HepG2 (cell line): ENCODE data around the gene DNLZ. TPM values are rescaled to one million over a fixed set of nuclear protein-coding genes. Genes with fewer than 3 reads are reported as not detected.

Experiments used
- ELF3 ChIP-seq: IDR thresholded peaks from 2 replicates; pipeline ENCODE4 v1.6.1; 2016; ENCODE audit warnings: missing genetic modification reagents, missing compliant biosample characterization
- FOXK2 ChIP-seq: fragments of 450-650 bp; IDR thresholded peaks from 2 replicates; pipeline ENCODE4 v1.6.1; 2016
- FOXO4 ChIP-seq: sonication (generic); formaldehyde crosslinking; conservative IDR thresholded peaks from 2 replicates; pipeline ENCODE4 v1.8.1; 2023; ENCODE audit warnings: missing genetic modification reagents
- FOXP1 ChIP-seq, 2 experiments: fragments of 450-650 bp in 1 of 2; IDR thresholded peaks; 2 replicates each; pipeline ENCODE4 v1.6.1; 2017 to 2018; ENCODE audit warnings: antibody characterized with exemption in 1 of 2
- HES4 ChIP-seq: sonication (generic); formaldehyde crosslinking; IDR thresholded peaks from 2 replicates; pipeline ENCODE4 v1.9.0; 2021; ENCODE audit warnings: mild to moderate bottlenecking, missing genetic modification reagents, borderline replicate concordance
- JUN ChIP-seq: sonication (generic); formaldehyde crosslinking; IDR thresholded peaks from 2 replicates; pipeline ENCODE4 v1.4.0; 2020; ENCODE audit warnings: mild to moderate bottlenecking, missing genetic modification reagents
- KAT2B ChIP-seq: fragments of 150-350 bp; IDR thresholded peaks from 2 replicates; pipeline ENCODE4 v1.6.1; 2014; ENCODE audit warnings: low read depth, low read length, borderline replicate concordance
- KMT2A ChIP-seq: sonication (generic); formaldehyde crosslinking; IDR thresholded peaks from 2 replicates; pipeline ENCODE4 v1.4.0; 2020; ENCODE audit warnings: missing genetic modification reagents
- NCOA2 ChIP-seq: sonication (generic); formaldehyde crosslinking; IDR thresholded peaks from 2 replicates; pipeline ENCODE4 v1.8.0; 2022; ENCODE audit warnings: inconsistent platforms
- NRL ChIP-seq: sonication (generic); formaldehyde crosslinking; IDR thresholded peaks from 2 replicates; pipeline ENCODE4 v1.5.0; 2020; ENCODE audit warnings: missing genetic modification reagents, mild to moderate bottlenecking, moderate library complexity, borderline replicate concordance
- REXO4 ChIP-seq: sonication (generic); formaldehyde crosslinking; IDR thresholded peaks from 2 replicates; pipeline ENCODE4 v1.8.0; 2022; ENCODE audit warnings: missing genetic modification reagents, mild to moderate bottlenecking, borderline replicate concordance
- TBX3 ChIP-seq: fragments of 450-650 bp; IDR thresholded peaks from 2 replicates; pipeline ENCODE4 v1.6.1; 2017; ENCODE audit warnings: antibody characterized with exemption, mild to moderate bottlenecking, inconsistent platforms, borderline replicate concordance
- ZFP36L2 ChIP-seq: sonication (generic); formaldehyde crosslinking; IDR thresholded peaks from 2 replicates; pipeline ENCODE4 v1.4.0; 2020; ENCODE audit warnings: missing genetic modification reagents
- ZFX ChIP-seq: sonication (generic); formaldehyde crosslinking; IDR thresholded peaks from 2 replicates; pipeline ENCODE4 v1.4.0; 2020; ENCODE audit warnings: mild to moderate bottlenecking, low read depth, missing genetic modification reagents, moderate library complexity
- ZNF101 ChIP-seq: sonication (generic); formaldehyde crosslinking; IDR thresholded peaks from 2 replicates; pipeline ENCODE4 v1.4.0; 2020; ENCODE audit warnings: mild to moderate bottlenecking, low read depth, missing genetic modification reagents, borderline replicate concordance
- ZNF232 ChIP-seq: sonication (generic); formaldehyde crosslinking; IDR thresholded peaks from 2 replicates; pipeline ENCODE4 v1.4.0; 2020; ENCODE audit warnings: missing genetic modification reagents, borderline replicate concordance
- ZNF234 ChIP-seq: sonication (generic); formaldehyde crosslinking; conservative IDR thresholded peaks from 2 replicates; pipeline ENCODE4 v1.5.1; 2020; ENCODE audit warnings: mild to moderate bottlenecking, missing genetic modification reagents
- ZNF260 ChIP-seq: sonication (generic); formaldehyde crosslinking; IDR thresholded peaks from 2 replicates; pipeline ENCODE4 v1.4.0; 2020; ENCODE audit warnings: missing genetic modification reagents, low read depth, mild to moderate bottlenecking, borderline replicate concordance
- ZNF333 ChIP-seq: sonication (generic); formaldehyde crosslinking; IDR thresholded peaks from 2 replicates; pipeline ENCODE4 v1.4.0; 2020; ENCODE audit warnings: mild to moderate bottlenecking, missing genetic modification reagents, borderline replicate concordance
- ZNF557 ChIP-seq: sonication (generic); formaldehyde crosslinking; IDR thresholded peaks from 2 replicates; pipeline ENCODE4 v1.4.0; 2020; ENCODE audit warnings: missing genetic modification reagents
- ZNF703 ChIP-seq: sonication (generic); formaldehyde crosslinking; IDR thresholded peaks from 2 replicates; pipeline ENCODE4 v1.5.1; 2020; ENCODE audit warnings: missing genetic modification reagents, mild to moderate bottlenecking, moderate library complexity, borderline replicate concordance
- ZNF841 ChIP-seq: sonication (generic); formaldehyde crosslinking; IDR thresholded peaks from 2 replicates; pipeline ENCODE4 v1.8.1; 2023; ENCODE audit warnings: missing genetic modification reagents, borderline replicate concordance
- ZNF850 ChIP-seq: sonication (generic); formaldehyde crosslinking; conservative IDR thresholded peaks from 2 replicates; pipeline ENCODE4 v1.9.0; 2021; ENCODE audit warnings: mild to moderate bottlenecking, missing genetic modification reagents
- polyA plus RNA-seq, 8 experiments: library from polyadenylated mRNA; depleted of rRNA in 3 of 8; stranded (reverse) in 7 of 8; unstranded in 1 of 8; fragments of >200 nt; fragmentation: Illumina TruSeq in 4 of 8; extraction: Trizol in 4 of 8; gene quantifications; 2 replicates each; pipeline versions ENCODE4 v1.2.1 to v1.2.3, GENCODE V29; 2011 to 2016; ENCODE audit warnings: low read depth in 4 of 8, missing spikeins in 1 of 8, mixed read lengths in 1 of 8; ENCODE audit not compliant: insufficient read depth in 1 of 8
- total RNA-seq, 5 experiments: library from RNA; depleted of rRNA; stranded (reverse); fragments of >200 nt; fragmentation: Illumina TruSeq; extraction: Trizol; gene quantifications; 2 replicates each; pipeline ENCODE4 v1.2.3, GENCODE V29; 2016; ENCODE audit warnings: low read depth in 1 of 5
- TF ChIP-seq, protein P1 (sequence below): sonication (generic); formaldehyde crosslinking; IDR thresholded peaks from 2 replicates; pipeline ENCODE4 v1.4.0; 2020; ENCODE audit warnings: mild to moderate bottlenecking, missing genetic modification reagents, borderline replicate concordance
- TF ChIP-seq, protein P2 (sequence below): IDR thresholded peaks from 2 replicates; pipeline ENCODE4 v1.6.1; 2018; ENCODE audit warnings: missing genetic modification reagents, mild to moderate bottlenecking, missing compliant biosample characterization

The DNLZ gene
- total and polyA plus RNA-seq, 2 of the 13 experiments (the other 11 are each of a cell fraction or from before 2014, with no cell fraction given): 3.4 to 8.0 TPM

DNA sequence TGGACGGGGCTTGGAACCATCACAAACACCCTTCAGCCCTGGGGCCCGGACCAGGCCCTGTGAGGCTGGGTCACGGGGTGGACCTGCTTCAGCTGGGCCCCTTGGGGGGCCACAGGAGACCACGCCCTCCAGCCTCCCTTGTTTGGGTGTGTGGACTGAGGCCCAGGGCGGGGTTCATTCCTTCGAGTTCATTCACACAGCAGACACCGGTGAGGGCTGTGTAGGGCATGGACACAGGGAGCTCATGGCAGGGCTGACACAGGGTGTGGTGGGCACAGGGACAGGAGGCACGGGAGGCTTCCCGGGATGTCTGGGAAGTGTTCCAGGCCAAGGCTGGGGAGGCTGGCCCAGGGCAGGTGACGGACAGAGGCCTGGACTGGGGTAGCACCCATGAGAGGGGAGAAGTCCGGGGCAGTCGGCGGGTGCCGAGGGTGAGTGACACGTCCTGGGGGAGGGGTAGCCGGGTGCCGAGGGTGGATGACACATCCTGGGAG lies 8.9 kb downstream of the DNLZ start (continued):
- TF ChIP-seq KMT2A (CRISPR knock-in tag) (no peak), HES4 (CRISPR knock-in tag) (no peak), JUN (CRISPR knock-in tag) (no peak), ZNF232 (no peak), FOXO4 (CRISPR knock-in tag) (no peak), REXO4 (CRISPR knock-in tag) (no peak), ELF3 (CRISPR knock-in tag) (peak; percentile 12; the same call in 1 of the 2 replicates), KAT2B (no peak), ZNF234 (CRISPR knock-in tag) (no peak), TBX3 (no peak), ZNF841 (no peak), ZNF703 (no peak), ZNF850 (CRISPR knock-in tag) (no peak), ZNF333 (CRISPR knock-in tag) (no peak), ZFP36L2 (no peak), NCOA2 (CRISPR knock-in tag) (0 out of 2 replicates have a peak, but pooled peaks have one; percentile 14), ZNF260 (CRISPR knock-in tag) (no peak), ZNF557 (CRISPR knock-in tag) (no peak), ZFX (CRISPR knock-in tag) (0 out of 2 replicates have a peak, but pooled peaks have one; percentile 13), FOXK2 (no peak), FOXP1 (IDR thresholded peaks at IDR 0.05) (no peak), FOXP1 (CRISPR knock-in tag; IDR thresholded peaks at IDR 0.05) (no peak), ZNF101 (CRISPR knock-in tag) (no peak), NRL (no peak)
- TF ChIP-seq, protein P1, sequence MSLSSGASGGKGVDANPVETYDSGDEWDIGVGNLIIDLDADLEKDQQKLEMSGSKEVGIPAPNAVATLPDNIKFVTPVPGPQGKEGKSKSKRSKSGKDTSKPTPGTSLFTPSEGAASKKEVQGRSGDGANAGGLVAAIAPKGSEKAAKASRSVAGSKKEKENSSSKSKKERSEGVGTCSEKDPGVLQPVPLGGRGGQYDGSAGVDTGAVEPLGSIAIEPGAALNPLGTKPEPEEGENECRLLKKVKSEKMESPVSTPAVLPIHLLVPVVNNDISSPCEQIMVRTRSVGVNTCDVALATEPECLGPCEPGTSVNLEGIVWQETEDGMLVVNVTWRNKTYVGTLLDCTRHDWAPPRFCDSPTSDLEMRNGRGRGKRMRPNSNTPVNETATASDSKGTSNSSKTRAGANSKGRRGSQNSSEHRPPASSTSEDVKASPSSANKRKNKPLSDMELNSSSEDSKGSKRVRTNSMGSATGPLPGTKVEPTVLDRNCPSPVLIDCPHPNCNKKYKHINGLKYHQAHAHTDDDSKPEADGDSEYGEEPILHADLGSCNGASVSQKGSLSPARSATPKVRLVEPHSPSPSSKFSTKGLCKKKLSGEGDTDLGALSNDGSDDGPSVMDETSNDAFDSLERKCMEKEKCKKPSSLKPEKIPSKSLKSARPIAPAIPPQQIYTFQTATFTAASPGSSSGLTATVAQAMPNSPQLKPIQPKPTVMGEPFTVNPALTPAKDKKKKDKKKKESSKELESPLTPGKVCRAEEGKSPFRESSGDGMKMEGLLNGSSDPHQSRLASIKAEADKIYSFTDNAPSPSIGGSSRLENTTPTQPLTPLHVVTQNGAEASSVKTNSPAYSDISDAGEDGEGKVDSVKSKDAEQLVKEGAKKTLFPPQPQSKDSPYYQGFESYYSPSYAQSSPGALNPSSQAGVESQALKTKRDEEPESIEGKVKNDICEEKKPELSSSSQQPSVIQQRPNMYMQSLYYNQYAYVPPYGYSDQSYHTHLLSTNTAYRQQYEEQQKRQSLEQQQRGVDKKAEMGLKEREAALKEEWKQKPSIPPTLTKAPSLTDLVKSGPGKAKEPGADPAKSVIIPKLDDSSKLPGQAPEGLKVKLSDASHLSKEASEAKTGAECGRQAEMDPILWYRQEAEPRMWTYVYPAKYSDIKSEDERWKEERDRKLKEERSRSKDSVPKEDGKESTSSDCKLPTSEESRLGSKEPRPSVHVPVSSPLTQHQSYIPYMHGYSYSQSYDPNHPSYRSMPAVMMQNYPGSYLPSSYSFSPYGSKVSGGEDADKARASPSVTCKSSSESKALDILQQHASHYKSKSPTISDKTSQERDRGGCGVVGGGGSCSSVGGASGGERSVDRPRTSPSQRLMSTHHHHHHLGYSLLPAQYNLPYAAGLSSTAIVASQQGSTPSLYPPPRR (CRISPR knock-in tag): no peak
- TF ChIP-seq, protein P2, sequence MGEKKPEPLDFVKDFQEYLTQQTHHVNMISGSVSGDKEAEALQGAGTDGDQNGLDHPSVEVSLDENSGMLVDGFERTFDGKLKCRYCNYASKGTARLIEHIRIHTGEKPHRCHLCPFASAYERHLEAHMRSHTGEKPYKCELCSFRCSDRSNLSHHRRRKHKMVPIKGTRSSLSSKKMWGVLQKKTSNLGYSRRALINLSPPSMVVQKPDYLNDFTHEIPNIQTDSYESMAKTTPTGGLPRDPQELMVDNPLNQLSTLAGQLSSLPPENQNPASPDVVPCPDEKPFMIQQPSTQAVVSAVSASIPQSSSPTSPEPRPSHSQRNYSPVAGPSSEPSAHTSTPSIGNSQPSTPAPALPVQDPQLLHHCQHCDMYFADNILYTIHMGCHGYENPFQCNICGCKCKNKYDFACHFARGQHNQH (CRISPR knock-in tag): no peak
